HCT116 (cell line): ENCODE measurements around the gene DOK5.

Experiments used
- ATF3 ChIP-seq: IDR thresholded peaks from 2 replicates; pipeline ENCODE4 v1.6.1; 2012
- EGR1 ChIP-seq: IDR thresholded peaks from 2 replicates; pipeline ENCODE4 v1.6.1; 2012; ENCODE audit warnings: low read depth
- ELF1 ChIP-seq: IDR thresholded peaks from 2 replicates; pipeline ENCODE4 v1.6.1; 2012; ENCODE audit warnings: low read depth, borderline replicate concordance
- EZH2 ChIP-seq: fragments of 200-600 bp; sonication (generic); IDR thresholded peaks from 2 replicates; pipeline ENCODE4 v1.6.1; 2017; ENCODE audit warnings: antibody characterized with exemption, mixed run types
- EZH2phosphoT487 ChIP-seq: fragments of 200-600 bp; IDR thresholded peaks from 2 replicates; pipeline ENCODE4 v1.6.1; 2018; ENCODE audit warnings: antibody characterized with exemption, borderline replicate concordance
- JUND ChIP-seq: IDR thresholded peaks from 2 replicates; pipeline ENCODE4 v1.6.1; 2012
- POLR2A ChIP-seq: IDR thresholded peaks from 2 replicates; pipeline ENCODE4 v1.7.0; 2011; ENCODE audit warnings: borderline replicate concordance; ENCODE audit not compliant: insufficient read depth, insufficient read length; ENCODE audit errors: extremely low read depth
- RAD21 ChIP-seq: IDR thresholded peaks from 2 replicates; pipeline ENCODE4 v1.6.1; 2012; ENCODE audit warnings: low read depth, mild to moderate bottlenecking
- REST ChIP-seq: IDR thresholded peaks from 2 replicates; pipeline ENCODE4 v1.6.1; 2012; ENCODE audit warnings: low read depth
- YY1 ChIP-seq: IDR thresholded peaks from 2 replicates; pipeline ENCODE4 v1.6.1; 2011; ENCODE audit warnings: low read length, low read depth, moderate library complexity, mild to moderate bottlenecking; ENCODE audit not compliant: insufficient replicate concordance; ENCODE audit errors: extremely low read depth
- TF ChIP-seq, protein P1 (sequence below), 3 experiments: fragments of 200-600 bp in 1 of 3; sonication (generic) in 1 of 3; IDR thresholded peaks in 2 of 3; conservative IDR thresholded peaks in 1 of 3; 2 replicates each; pipeline ENCODE4 v1.5.1; 2012 to 2017; ENCODE audit warnings: low read depth in 2 of 3, low read length in 2 of 3, antibody characterized with exemption in 1 of 3, borderline replicate concordance in 1 of 3, control low read depth in 1 of 3, mild to moderate bottlenecking in 1 of 3, mixed read lengths in 1 of 3, mixed run types in 1 of 3, moderate library complexity in 1 of 3; ENCODE audit not compliant: insufficient read depth in 1 of 3
- TF ChIP-seq, protein P2 (sequence below): IDR thresholded peaks from 2 replicates; pipeline ENCODE4 v1.6.1; 2011; ENCODE audit warnings: mild to moderate bottlenecking, low read length, moderate library complexity; ENCODE audit not compliant: insufficient replicate concordance; ENCODE audit errors: extremely low read depth
- TF ChIP-seq, protein P3 (sequence below): IDR thresholded peaks from 2 replicates; pipeline ENCODE4 v1.6.1; 2012

- TF ChIP-seq, protein P1, sequence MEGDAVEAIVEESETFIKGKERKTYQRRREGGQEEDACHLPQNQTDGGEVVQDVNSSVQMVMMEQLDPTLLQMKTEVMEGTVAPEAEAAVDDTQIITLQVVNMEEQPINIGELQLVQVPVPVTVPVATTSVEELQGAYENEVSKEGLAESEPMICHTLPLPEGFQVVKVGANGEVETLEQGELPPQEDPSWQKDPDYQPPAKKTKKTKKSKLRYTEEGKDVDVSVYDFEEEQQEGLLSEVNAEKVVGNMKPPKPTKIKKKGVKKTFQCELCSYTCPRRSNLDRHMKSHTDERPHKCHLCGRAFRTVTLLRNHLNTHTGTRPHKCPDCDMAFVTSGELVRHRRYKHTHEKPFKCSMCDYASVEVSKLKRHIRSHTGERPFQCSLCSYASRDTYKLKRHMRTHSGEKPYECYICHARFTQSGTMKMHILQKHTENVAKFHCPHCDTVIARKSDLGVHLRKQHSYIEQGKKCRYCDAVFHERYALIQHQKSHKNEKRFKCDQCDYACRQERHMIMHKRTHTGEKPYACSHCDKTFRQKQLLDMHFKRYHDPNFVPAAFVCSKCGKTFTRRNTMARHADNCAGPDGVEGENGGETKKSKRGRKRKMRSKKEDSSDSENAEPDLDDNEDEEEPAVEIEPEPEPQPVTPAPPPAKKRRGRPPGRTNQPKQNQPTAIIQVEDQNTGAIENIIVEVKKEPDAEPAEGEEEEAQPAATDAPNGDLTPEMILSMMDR (IDR thresholded peaks at IDR 0.05 in 2 of 3, conservative IDR thresholded peaks at IDR 0.05 in 1 of 3; ENCODE audit: borderline replicate concordance in 1 of 3, insufficient read depth in 1 of 3, low read depth in 2 of 3, low read length in 2 of 3), result no peak
- TF ChIP-seq, protein P2, sequence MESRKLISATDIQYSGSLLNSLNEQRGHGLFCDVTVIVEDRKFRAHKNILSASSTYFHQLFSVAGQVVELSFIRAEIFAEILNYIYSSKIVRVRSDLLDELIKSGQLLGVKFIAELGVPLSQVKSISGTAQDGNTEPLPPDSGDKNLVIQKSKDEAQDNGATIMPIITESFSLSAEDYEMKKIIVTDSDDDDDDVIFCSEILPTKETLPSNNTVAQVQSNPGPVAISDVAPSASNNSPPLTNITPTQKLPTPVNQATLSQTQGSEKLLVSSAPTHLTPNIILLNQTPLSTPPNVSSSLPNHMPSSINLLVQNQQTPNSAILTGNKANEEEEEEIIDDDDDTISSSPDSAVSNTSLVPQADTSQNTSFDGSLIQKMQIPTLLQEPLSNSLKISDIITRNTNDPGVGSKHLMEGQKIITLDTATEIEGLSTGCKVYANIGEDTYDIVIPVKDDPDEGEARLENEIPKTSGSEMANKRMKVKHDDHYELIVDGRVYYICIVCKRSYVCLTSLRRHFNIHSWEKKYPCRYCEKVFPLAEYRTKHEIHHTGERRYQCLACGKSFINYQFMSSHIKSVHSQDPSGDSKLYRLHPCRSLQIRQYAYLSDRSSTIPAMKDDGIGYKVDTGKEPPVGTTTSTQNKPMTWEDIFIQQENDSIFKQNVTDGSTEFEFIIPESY, result no peak
- TF ChIP-seq POLR2A, result no peak
- TF ChIP-seq JUND, result no peak
- TF ChIP-seq ELF1, result no peak
- no peak for TF ChIP-seq EZH2
- TF ChIP-seq ATF3, result no peak
- TF ChIP-seq REST, result no peak
- TF ChIP-seq YY1, result no peak
- TF ChIP-seq, protein P3, sequence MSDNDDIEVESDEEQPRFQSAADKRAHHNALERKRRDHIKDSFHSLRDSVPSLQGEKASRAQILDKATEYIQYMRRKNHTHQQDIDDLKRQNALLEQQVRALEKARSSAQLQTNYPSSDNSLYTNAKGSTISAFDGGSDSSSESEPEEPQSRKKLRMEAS, result no peak
- no peak for TF ChIP-seq EGR1
- TF ChIP-seq RAD21, result no peak
- TF ChIP-seq EZH2phosphoT487, result no peak
Measured at GRCh38 chr20:54572665-54573435, 97.5 kb downstream of the DOK5 start.
